Suprapubic skin (tissue), 4 donors: Measurements from ENCODE around the gene NDE1. TPM values are rescaled to one million over a fixed set of nuclear protein-coding genes. Genes with fewer than 3 reads are reported as not detected.

Experiments used
- DNase-seq, 2 donors: peaks; one replicate each; pipeline ENCODE4 v3.0.0-alpha.2; 2019; ENCODE audit warnings: low spot score in 2 of 2
- H3K27ac ChIP-seq: fragments of 200-600 bp; sonication (generic); one replicate; pipeline ENCODE4 v1.5.1; 2019
- H3K27me3 ChIP-seq: fragments of 200-600 bp; sonication (generic); one replicate; pipeline ENCODE4 v1.5.1; 2019
- H3K36me3 ChIP-seq: fragments of 200-600 bp; sonication (generic); one replicate; pipeline ENCODE4 v1.5.1; 2019
- H3K4me1 ChIP-seq: fragments of 200-600 bp; sonication (generic); one replicate; pipeline ENCODE4 v1.5.1; 2019
- H3K4me3 ChIP-seq: fragments of 200-600 bp; sonication (generic); one replicate; pipeline ENCODE4 v1.5.1; 2019; ENCODE audit warnings: mild to moderate bottlenecking
- H3K9me3 ChIP-seq: fragments of 200-600 bp; sonication (generic); one replicate; pipeline ENCODE4 v1.5.1; 2019
- CTCF ChIP-seq, 2 donors: fragments of 200-600 bp in 1 of 2; fragments of 450-650 bp in 1 of 2; sonication (generic) in 1 of 2; IDR thresholded peaks; one replicate each; pipeline ENCODE4 v1.5.1; 2016 to 2019; ENCODE audit warnings: antibody characterized with exemption in 2 of 2, mild to moderate bottlenecking in 1 of 2, moderate library complexity in 1 of 2
- EP300 ChIP-seq: sonication (generic); formaldehyde crosslinking; IDR thresholded peaks from one replicate; pipeline ENCODE4 v1.6.1; 2017; ENCODE audit warnings: antibody characterized with exemption
- POLR2A ChIP-seq, 2 donors: fragments of 450-650 bp; IDR thresholded peaks; one replicate each; pipeline ENCODE4 v1.6.1; 2017; ENCODE audit warnings: antibody characterized with exemption in 2 of 2, mild to moderate bottlenecking in 2 of 2, moderate library complexity in 2 of 2
- POLR2AphosphoS5 ChIP-seq, 3 donors: sonication (generic); formaldehyde crosslinking; IDR thresholded peaks; one replicate each; pipeline ENCODE4 v1.6.1; 2017; ENCODE audit warnings: antibody characterized with exemption in 3 of 3
- WGBS: methylation state at CpG from one replicate; pipeline ENCODE4 v1.1.5; 2018; 5-methylcytosine and 5-hydroxymethylcytosine counted together
- total RNA-seq, 4 donors: library from RNA; depleted of rRNA; stranded (reverse); fragments of >200 nt; gene quantifications; one replicate each; pipeline ENCODE4 v1.1.0, GENCODE V29; 2016

NDE1 gene
- total RNA-seq, 4 donors from 2014 or later: 85.2 to 145 (median 120) TPM

GRCh38 chr16:15616475-15617165 lies 33.4 kb upstream of the NDE1 start:
- peaks cover 94% of the 10 kb centered on the region for H3K36me3 ChIP-seq
- TF ChIP-seq POLR2A (IDR thresholded peaks at IDR 0.05): no peak
- no peak for TF ChIP-seq EP300
- no peak for TF ChIP-seq CTCF (IDR thresholded peaks at IDR 0.05)
- no peak for TF ChIP-seq POLR2AphosphoS5 (IDR thresholded peaks at IDR 0.05)
- H3K27me3 ChIP-seq: no peaks in the 10 kb centered on the region
- DNase-seq: no peak
- no peaks in the 10 kb centered on the region for H3K4me1 ChIP-seq
- no peaks in the 10 kb centered on the region for H3K9me3 ChIP-seq
- no peak overlapping the region for H3K4me3 ChIP-seq
- 91% methylated on average over 11 of the region's 11 CpGs for WGBS
- H3K27ac ChIP-seq: no peak overlapping the region

- no peaks in the 10 kb centered on the region for H3K27me3 ChIP-seq
- peaks cover 94% of the 10 kb centered on the region for H3K36me3 ChIP-seq
- H3K27ac ChIP-seq: no peak overlapping the region
- WGBS: 95% methylated on average over 4 of the region's 4 CpGs
- TF ChIP-seq POLR2AphosphoS5 (IDR thresholded peaks at IDR 0.05) (no peak), POLR2A (IDR thresholded peaks at IDR 0.05) (no peak), EP300 (no peak)
- H3K4me1 ChIP-seq: no peaks in the 10 kb centered on the region
- no peaks in the 10 kb centered on the region for H3K9me3 ChIP-seq
- no peak for DNase-seq
- H3K4me3 ChIP-seq: no peak overlapping the region
Measured at GRCh38 chr16:15617901-15618300, 32.1 kb upstream of the NDE1 start.

- H3K27ac ChIP-seq: no peak overlapping the region
- H3K4me1 ChIP-seq: no peaks in the 10 kb centered on the region
- DNase-seq: no peak
- H3K27me3 ChIP-seq: no peaks in the 10 kb centered on the region
- H3K9me3 ChIP-seq: no peaks in the 10 kb centered on the region
- no peak overlapping the region for H3K4me3 ChIP-seq
- 91% methylated on average over 4 of the region's 4 CpGs for WGBS
- TF ChIP-seq POLR2AphosphoS5 (IDR thresholded peaks at IDR 0.05) (no peak), POLR2A (IDR thresholded peaks at IDR 0.05) (no peak), EP300 (no peak), CTCF (IDR thresholded peaks at IDR 0.05) (no peak)
- peaks cover 92% of the 10 kb centered on the region for H3K36me3 ChIP-seq
Measured at GRCh38 chr16:15618392-15618791, 31.7 kb upstream of the NDE1 start.

- no peak for TF ChIP-seq POLR2AphosphoS5 (IDR thresholded peaks at IDR 0.05)
- TF ChIP-seq EP300: no peak
- no peak for TF ChIP-seq CTCF (IDR thresholded peaks at IDR 0.05)
- TF ChIP-seq POLR2A (IDR thresholded peaks at IDR 0.05): no peak
- no peak overlapping the region for H3K4me3 ChIP-seq
- 81% methylated on average over 6 of the region's 6 CpGs for WGBS
- H3K4me1 ChIP-seq: no peaks in the 10 kb centered on the region
- no peaks in the 10 kb centered on the region for H3K9me3 ChIP-seq
- no peak for DNase-seq
- no peak overlapping the region for H3K27ac ChIP-seq
- peaks cover 93% of the 10 kb centered on the region for H3K36me3 ChIP-seq
- H3K27me3 ChIP-seq: no peaks in the 10 kb centered on the region
Measured at GRCh38 chr16:15620611-15621195, 29.3 kb upstream of the NDE1 start.

GRCh38 chr16:15621456-15621855 lies 28.6 kb upstream of the NDE1 start:
- H3K4me1 ChIP-seq: no peaks in the 10 kb centered on the region
- H3K27me3 ChIP-seq: no peaks in the 10 kb centered on the region
- no peak overlapping the region for H3K27ac ChIP-seq
- TF ChIP-seq POLR2A (IDR thresholded peaks at IDR 0.05): no peak
- TF ChIP-seq CTCF (IDR thresholded peaks at IDR 0.05): no peak
- no peak for TF ChIP-seq EP300
- no peak for TF ChIP-seq POLR2AphosphoS5 (IDR thresholded peaks at IDR 0.05)
- no peaks in the 10 kb centered on the region for H3K9me3 ChIP-seq
- peaks cover 93% of the 10 kb centered on the region for H3K36me3 ChIP-seq
- 74% methylated on average over 4 of the region's 4 CpGs for WGBS
- no peak overlapping the region for H3K4me3 ChIP-seq
- no peak for DNase-seq
